ENCODE measurements around the gene SRSF9. TPM values are rescaled to one million over a fixed set of nuclear protein-coding genes. Genes with fewer than 3 reads are reported as not detected.

The SRSF9 gene
- total and polyA plus RNA-seq, 2 of the 13 experiments (the other 11 are each of a cell fraction or from before 2014, with no cell fraction given), result 125 to 144 TPM

DNA sequence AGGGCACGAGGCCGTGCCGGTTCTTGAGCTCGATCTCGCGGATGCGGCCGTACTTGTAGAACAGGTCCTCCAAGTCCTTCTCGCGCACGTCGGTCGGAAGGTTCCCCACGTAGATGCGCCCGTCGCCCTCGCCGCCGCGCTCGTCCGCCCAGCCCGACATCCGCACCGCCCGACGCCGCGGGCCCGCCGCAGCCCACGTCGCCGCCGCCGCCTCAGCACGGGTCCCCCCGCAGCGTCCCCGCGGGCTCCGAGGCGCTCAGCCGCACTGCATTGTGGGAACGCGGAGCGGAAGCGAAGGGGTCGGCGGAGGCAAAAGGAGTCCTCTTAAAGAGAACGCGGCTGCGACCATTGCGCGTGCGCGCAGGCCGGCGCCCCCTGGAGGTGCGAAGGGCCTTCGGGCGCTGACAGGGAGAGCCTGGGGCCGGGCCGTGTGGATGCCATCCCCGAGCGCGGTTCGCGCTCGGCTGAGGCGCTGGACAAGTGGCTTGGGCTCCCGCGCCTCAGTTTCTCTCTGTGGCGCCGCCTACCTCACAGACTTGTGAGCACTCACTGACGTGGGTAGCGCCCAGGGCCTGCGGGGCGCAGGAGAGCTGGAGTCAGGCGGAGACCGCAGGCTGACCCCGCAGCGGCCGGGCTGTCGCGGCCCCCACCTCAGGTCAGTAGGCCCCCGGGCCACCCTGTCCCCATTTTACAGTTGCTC is at the start of gene SRSF9 (continued):
- TF ChIP-seq, protein P1, sequence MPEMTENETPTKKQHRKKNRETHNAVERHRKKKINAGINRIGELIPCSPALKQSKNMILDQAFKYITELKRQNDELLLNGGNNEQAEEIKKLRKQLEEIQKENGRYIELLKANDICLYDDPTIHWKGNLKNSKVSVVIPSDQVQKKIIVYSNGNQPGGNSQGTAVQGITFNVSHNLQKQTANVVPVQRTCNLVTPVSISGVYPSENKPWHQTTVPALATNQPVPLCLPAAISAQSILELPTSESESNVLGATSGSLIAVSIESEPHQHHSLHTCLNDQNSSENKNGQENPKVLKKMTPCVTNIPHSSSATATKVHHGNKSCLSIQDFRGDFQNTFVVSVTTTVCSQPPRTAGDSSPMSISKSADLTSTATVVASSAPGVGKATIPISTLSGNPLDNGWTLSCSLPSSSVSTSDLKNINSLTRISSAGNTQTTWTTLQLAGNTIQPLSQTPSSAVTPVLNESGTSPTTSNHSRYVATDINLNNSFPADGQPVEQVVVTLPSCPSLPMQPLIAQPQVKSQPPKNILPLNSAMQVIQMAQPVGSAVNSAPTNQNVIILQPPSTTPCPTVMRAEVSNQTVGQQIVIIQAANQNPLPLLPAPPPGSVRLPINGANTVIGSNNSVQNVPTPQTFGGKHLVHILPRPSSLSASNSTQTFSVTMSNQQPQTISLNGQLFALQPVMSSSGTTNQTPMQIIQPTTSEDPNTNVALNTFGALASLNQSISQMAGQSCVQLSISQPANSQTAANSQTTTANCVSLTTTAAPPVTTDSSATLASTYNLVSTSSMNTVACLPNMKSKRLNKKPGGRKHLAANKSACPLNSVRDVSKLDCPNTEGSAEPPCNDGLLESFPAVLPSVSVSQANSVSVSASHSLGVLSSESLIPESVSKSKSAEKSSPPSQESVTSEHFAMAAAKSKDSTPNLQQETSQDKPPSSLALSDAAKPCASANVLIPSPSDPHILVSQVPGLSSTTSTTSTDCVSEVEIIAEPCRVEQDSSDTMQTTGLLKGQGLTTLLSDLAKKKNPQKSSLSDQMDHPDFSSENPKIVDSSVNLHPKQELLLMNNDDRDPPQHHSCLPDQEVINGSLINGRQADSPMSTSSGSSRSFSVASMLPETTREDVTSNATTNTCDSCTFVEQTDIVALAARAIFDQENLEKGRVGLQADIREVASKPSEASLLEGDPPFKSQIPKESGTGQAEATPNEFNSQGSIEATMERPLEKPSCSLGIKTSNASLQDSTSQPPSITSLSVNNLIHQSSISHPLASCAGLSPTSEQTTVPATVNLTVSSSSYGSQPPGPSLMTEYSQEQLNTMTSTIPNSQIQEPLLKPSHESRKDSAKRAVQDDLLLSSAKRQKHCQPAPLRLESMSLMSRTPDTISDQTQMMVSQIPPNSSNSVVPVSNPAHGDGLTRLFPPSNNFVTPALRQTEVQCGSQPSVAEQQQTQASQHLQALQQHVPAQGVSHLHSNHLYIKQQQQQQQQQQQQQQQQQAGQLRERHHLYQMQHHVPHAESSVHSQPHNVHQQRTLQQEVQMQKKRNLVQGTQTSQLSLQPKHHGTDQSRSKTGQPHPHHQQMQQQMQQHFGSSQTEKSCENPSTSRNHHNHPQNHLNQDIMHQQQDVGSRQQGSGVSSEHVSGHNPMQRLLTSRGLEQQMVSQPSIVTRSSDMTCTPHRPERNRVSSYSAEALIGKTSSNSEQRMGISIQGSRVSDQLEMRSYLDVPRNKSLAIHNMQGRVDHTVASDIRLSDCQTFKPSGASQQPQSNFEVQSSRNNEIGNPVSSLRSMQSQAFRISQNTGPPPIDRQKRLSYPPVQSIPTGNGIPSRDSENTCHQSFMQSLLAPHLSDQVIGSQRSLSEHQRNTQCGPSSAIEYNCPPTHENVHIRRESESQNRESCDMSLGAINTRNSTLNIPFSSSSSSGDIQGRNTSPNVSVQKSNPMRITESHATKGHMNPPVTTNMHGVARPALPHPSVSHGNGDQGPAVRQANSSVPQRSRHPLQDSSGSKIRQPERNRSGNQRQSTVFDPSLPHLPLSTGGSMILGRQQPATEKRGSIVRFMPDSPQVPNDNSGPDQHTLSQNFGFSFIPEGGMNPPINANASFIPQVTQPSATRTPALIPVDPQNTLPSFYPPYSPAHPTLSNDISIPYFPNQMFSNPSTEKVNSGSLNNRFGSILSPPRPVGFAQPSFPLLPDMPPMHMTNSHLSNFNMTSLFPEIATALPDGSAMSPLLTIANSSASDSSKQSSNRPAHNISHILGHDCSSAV (CRISPR knock-in tag; IDR thresholded peaks at IDR 0.05; ENCODE audit: borderline replicate concordance), result no peak
- TF ChIP-seq GATAD1 (CRISPR knock-in tag; IDR thresholded peaks at IDR 0.05) (peak; percentile 82), TBX3 (IDR thresholded peaks at IDR 0.05; ENCODE audit: borderline replicate concordance) (no peak), ZNF296 (CRISPR knock-in tag; conservative IDR thresholded peaks at IDR 0.05) (no peak), ZNF543 (CRISPR knock-in tag; IDR thresholded peaks at IDR 0.05) (no peak), HES4 (CRISPR knock-in tag; IDR thresholded peaks at IDR 0.05; ENCODE audit: borderline replicate concordance) (peak; percentile 90), HNRNPH1 (optimal IDR thresholded peaks at IDR 0.05; ENCODE audit: low read depth, low read length) (no peak), AGO2 (optimal IDR thresholded peaks at IDR 0.05; ENCODE audit: low read depth, low read length) (no peak), EHMT2 (IDR thresholded peaks at IDR 0.05; ENCODE audit: borderline replicate concordance, low read depth, low read length) (no peak)
- TF ChIP-seq, protein P2, sequence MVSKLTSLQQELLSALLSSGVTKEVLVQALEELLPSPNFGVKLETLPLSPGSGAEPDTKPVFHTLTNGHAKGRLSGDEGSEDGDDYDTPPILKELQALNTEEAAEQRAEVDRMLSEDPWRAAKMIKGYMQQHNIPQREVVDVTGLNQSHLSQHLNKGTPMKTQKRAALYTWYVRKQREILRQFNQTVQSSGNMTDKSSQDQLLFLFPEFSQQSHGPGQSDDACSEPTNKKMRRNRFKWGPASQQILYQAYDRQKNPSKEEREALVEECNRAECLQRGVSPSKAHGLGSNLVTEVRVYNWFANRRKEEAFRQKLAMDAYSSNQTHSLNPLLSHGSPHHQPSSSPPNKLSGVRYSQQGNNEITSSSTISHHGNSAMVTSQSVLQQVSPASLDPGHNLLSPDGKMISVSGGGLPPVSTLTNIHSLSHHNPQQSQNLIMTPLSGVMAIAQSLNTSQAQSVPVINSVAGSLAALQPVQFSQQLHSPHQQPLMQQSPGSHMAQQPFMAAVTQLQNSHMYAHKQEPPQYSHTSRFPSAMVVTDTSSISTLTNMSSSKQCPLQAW (CRISPR knock-in tag; IDR thresholded peaks at IDR 0.05), result peak; percentile 56; the same call in 1 of the 2 replicates
- TF ChIP-seq, protein P3, sequence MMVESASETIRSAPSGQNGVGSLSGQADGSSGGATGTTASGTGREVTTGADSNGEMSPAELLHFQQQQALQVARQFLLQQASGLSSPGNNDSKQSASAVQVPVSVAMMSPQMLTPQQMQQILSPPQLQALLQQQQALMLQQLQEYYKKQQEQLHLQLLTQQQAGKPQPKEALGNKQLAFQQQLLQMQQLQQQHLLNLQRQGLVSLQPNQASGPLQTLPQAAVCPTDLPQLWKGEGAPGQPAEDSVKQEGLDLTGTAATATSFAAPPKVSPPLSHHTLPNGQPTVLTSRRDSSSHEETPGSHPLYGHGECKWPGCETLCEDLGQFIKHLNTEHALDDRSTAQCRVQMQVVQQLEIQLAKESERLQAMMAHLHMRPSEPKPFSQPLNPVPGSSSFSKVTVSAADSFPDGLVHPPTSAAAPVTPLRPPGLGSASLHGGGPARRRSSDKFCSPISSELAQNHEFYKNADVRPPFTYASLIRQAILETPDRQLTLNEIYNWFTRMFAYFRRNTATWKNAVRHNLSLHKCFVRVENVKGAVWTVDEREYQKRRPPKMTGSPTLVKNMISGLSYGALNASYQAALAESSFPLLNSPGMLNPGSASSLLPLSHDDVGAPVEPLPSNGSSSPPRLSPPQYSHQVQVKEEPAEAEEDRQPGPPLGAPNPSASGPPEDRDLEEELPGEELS (CRISPR knock-in tag; IDR thresholded peaks at IDR 0.05), result peak; percentile 32; the same call in 1 of the 2 replicates

Data from HepG2 (cell line).